Caco-2 (cell line): Measurements from ENCODE around the gene ENTPD8. TPM values are rescaled to one million over a fixed set of nuclear protein-coding genes. Genes with fewer than 3 reads are reported as not detected.
A peak's percentile ranks its signal among the peaks of the same experiment; 100 is the strongest.

Experiments
- BruUV-seq: library from RNA; stranded (reverse); fragments of 400-500 nt; replicated peaks from 2 replicates; lab custom pipeline; 2021; lab: Mats Ljungman, UMichigan
- CTCF ChIA-PET: fragments of 300-600 bp; sonication (Branson Sonifier 250); formaldehyde crosslinking; loops from one replicate; lab custom pipeline; 2022; ENCODE audit warnings: antibody characterized with exemption; lab: Charles Lee
- POLR2A ChIA-PET: fragments of 300-600 bp; sonication (Branson Sonifier 250); formaldehyde crosslinking; loops from one replicate; lab custom pipeline; 2022; ENCODE audit warnings: antibody characterized with exemption; lab: Charles Lee
- DNase-seq, 2 experiments: peaks; one replicate each; pipeline versions ENCODE4 v3.0.0 to v3.0.0-alpha.2; 2020 to 2022
- H3K27me3 ChIP-seq: replicated peaks from 2 replicates; pipeline ENCODE4 v1.6.0; 2011; ENCODE audit warnings: low read length; ENCODE audit not compliant: control insufficient read depth, insufficient read depth
- H3K36me3 ChIP-seq: 2 replicates; pipeline ENCODE4 v1.5.1; 2011; ENCODE audit warnings: low read length; ENCODE audit not compliant: control insufficient read depth, insufficient read depth
- H3K4me1 ChIP-seq: fragments of 250-450 bp; sonication (Bioruptor Pico); 2 replicates; pipeline ENCODE4 v1.5.1; 2020; ENCODE audit warnings: mild to moderate bottlenecking
- H3K4me3 ChIP-seq: 2 replicates; pipeline ENCODE4 v1.5.1; 2011; ENCODE audit warnings: low read depth, mild to moderate bottlenecking, control low read depth, low read length
- H3K9me3 ChIP-seq: fragments of 250-450 bp; sonication (Bioruptor Pico); 2 replicates; pipeline ENCODE4 v1.5.1; 2020; ENCODE audit warnings: mild to moderate bottlenecking, moderate library complexity
- H3K27ac Mint-ChIP-seq: one replicate; pipeline ENCODE4 v1.8.0; 2022; ENCODE audit warnings: mixed read lengths; ENCODE audit not compliant: unreplicated experiment
- H3K27me3 Mint-ChIP-seq: one replicate; pipeline ENCODE4 v1.8.0; 2022; ENCODE audit warnings: mixed read lengths; ENCODE audit not compliant: insufficient read depth, unreplicated experiment
- H3K36me3 Mint-ChIP-seq: one replicate; pipeline ENCODE4 v1.8.0; 2022; ENCODE audit warnings: mild to moderate bottlenecking, mixed read lengths; ENCODE audit not compliant: insufficient read depth, unreplicated experiment
- H3K4me1 Mint-ChIP-seq: one replicate; pipeline ENCODE4 v1.8.0; 2022; ENCODE audit warnings: low read depth, mixed read lengths; ENCODE audit not compliant: unreplicated experiment
- H3K4me3 Mint-ChIP-seq: one replicate; pipeline ENCODE4 v1.8.0; 2022; ENCODE audit warnings: mild to moderate bottlenecking, moderate library complexity, mixed read lengths; ENCODE audit not compliant: unreplicated experiment
- H3K9me3 Mint-ChIP-seq: one replicate; pipeline ENCODE4 v1.8.0; 2022; ENCODE audit warnings: mixed read lengths; ENCODE audit not compliant: unreplicated experiment
- CTCF ChIP-seq, 2 experiments: fragments of 200-600 bp in 1 of 2; IDR thresholded peaks; 1 replicate in 1 of 2; 2 replicates in 1 of 2; pipeline versions ENCODE4 v1.5.1 to v1.8.0; 2011 to 2022; ENCODE audit warnings: antibody characterized with exemption in 1 of 2, control low read depth in 1 of 2, inconsistent platforms in 1 of 2, low read depth in 1 of 2, low read length in 1 of 2, mild to moderate bottlenecking in 1 of 2, moderate library complexity in 1 of 2; ENCODE audit not compliant: insufficient read depth in 1 of 2, severe bottlenecking in 1 of 2, unreplicated experiment in 1 of 2
- intact Hi-C: fragments of 100-400 bp; cut with micrococcal nuclease; formaldehyde crosslinking; loops from one replicate; pipeline ENCODE4 v1.10.0; 2022; ENCODE audit not compliant: unreplicated experiment
- total RNA-seq: library from RNA; stranded (reverse); gene quantifications from 2 replicates; pipeline ENCODE4 v1.2.3, GENCODE V29; 2022

ENTPD8 gene
- total RNA-seq, 1 experiment from 2014 or later, result 8.6 TPM

GRCh38 chr9:137397675-137398423, 43.3 kb downstream of the ENTPD8 start:
- no peaks in the 10 kb centered on the region; the same call in 1 of the 2 replicates for H3K36me3 ChIP-seq
- H3K27ac Mint-ChIP-seq, result peak overlapping the region; percentile 8
- peaks cover 23% of the 10 kb centered on the region for H3K9me3 Mint-ChIP-seq
- no peak for DNase-seq
- H3K27me3 ChIP-seq, result no peaks in the 10 kb centered on the region
- H3K4me3 ChIP-seq, result no peak overlapping the region
- peaks cover 5% of the 10 kb centered on the region; the same call in 1 of the 2 replicates for H3K4me1 ChIP-seq
- intact Hi-C loops, result no loop called here
- BruUV-seq, result no TSS peak
- peaks cover 35% of the 10 kb centered on the region for H3K36me3 Mint-ChIP-seq
- H3K4me1 Mint-ChIP-seq, result no peaks in the 10 kb centered on the region
- POLR2A ChIA-PET, result no interaction called here
- no peak for TF ChIP-seq CTCF (IDR thresholded peaks at IDR 0.05; ENCODE audit: insufficient read depth in 1 of 2, low read depth in 1 of 2, low read length in 1 of 2, severe bottlenecking in 1 of 2, unreplicated experiment in 1 of 2)
- no peak overlapping the region for H3K4me3 Mint-ChIP-seq
- CTCF ChIA-PET, result no interaction called here
- no peaks in the 10 kb centered on the region for H3K27me3 Mint-ChIP-seq
- peaks cover 8% of the 10 kb centered on the region; the same call in 1 of the 2 replicates for H3K9me3 ChIP-seq

GRCh38 chr9:137396634-137397367, 44.4 kb downstream of the ENTPD8 start:
- Histone ChIP-seq H3K27me3 (no peaks in the 10 kb centered on the region), H3K9me3 (peaks cover 5% of the 10 kb centered on the region; the same call in 1 of the 2 replicates), H3K36me3 (no peaks in the 10 kb centered on the region; the same call in 1 of the 2 replicates), H3K4me1 (peaks cover 5% of the 10 kb centered on the region; the same call in 1 of the 2 replicates), H3K4me3 (no peak overlapping the region)
- Mint-ChIP-seq H3K27ac (peak overlapping the region; percentile 8), H3K4me1 (no peaks in the 10 kb centered on the region), H3K9me3 (peaks cover 23% of the 10 kb centered on the region), H3K4me3 (no peak overlapping the region), H3K27me3 (no peaks in the 10 kb centered on the region), H3K36me3 (peaks cover 25% of the 10 kb centered on the region)
- no peak for TF ChIP-seq CTCF (IDR thresholded peaks at IDR 0.05; ENCODE audit: insufficient read depth in 1 of 2, low read depth in 1 of 2, low read length in 1 of 2, severe bottlenecking in 1 of 2, unreplicated experiment in 1 of 2)
- ChIA-PET CTCF (interaction anchor here (1.0 to 2.0 kb wide), 2 partner anchors 27 to 95 kb away, joined by 7 to 10 read pairs; partner anchors contain the start of genes EXD3, NOXA1 and NRARP), POLR2A (no interaction called here)
- BruUV-seq, result no TSS peak
- intact Hi-C loops, result no loop called here
- no peak for DNase-seq

- Histone ChIP-seq H3K4me3 (no peak overlapping the region), H3K9me3 (peaks cover under 1% of the 10 kb centered on the region; the same call in 1 of the 2 replicates), H3K36me3 (no peaks in the 10 kb centered on the region; the same call in 1 of the 2 replicates), H3K4me1 (peaks cover 5% of the 10 kb centered on the region; the same call in 1 of the 2 replicates), H3K27me3 (no peaks in the 10 kb centered on the region)
- no TSS peak for BruUV-seq
- no peak for TF ChIP-seq CTCF (IDR thresholded peaks at IDR 0.05; ENCODE audit: insufficient read depth in 1 of 2, low read depth in 1 of 2, low read length in 1 of 2, severe bottlenecking in 1 of 2, unreplicated experiment in 1 of 2)
- Mint-ChIP-seq H3K4me3 (no peak overlapping the region), H3K27me3 (no peaks in the 10 kb centered on the region), H3K4me1 (no peaks in the 10 kb centered on the region), H3K27ac (no peak overlapping the region), H3K9me3 (peaks cover 23% of the 10 kb centered on the region), H3K36me3 (peaks cover 25% of the 10 kb centered on the region)
- intact Hi-C loops, result no loop called here
- CTCF ChIA-PET, result interaction anchor here (1.0 to 2.0 kb wide), 2 partner anchors 27 to 94 kb away, joined by 7 to 10 read pairs; partner anchors contain the start of genes EXD3, NOXA1 and NRARP
- POLR2A ChIA-PET, result interaction anchor here (0.5 kb wide), 1 partner anchor 156 kb away, joined by 5 read pairs; the partner anchor contains the start of gene MRPL41
- peak in 1 of 2 experiments; percentile 21 for DNase-seq
These were observed 44.9 kb downstream of the ENTPD8 start for GRCh38 chr9:137396227-137396626.
